ENCODE measurements around the gene IQGAP3. TPM values are rescaled to one million over a fixed set of nuclear protein-coding genes. Genes with fewer than 3 reads are reported as not detected.

Gene IQGAP3, protein sequence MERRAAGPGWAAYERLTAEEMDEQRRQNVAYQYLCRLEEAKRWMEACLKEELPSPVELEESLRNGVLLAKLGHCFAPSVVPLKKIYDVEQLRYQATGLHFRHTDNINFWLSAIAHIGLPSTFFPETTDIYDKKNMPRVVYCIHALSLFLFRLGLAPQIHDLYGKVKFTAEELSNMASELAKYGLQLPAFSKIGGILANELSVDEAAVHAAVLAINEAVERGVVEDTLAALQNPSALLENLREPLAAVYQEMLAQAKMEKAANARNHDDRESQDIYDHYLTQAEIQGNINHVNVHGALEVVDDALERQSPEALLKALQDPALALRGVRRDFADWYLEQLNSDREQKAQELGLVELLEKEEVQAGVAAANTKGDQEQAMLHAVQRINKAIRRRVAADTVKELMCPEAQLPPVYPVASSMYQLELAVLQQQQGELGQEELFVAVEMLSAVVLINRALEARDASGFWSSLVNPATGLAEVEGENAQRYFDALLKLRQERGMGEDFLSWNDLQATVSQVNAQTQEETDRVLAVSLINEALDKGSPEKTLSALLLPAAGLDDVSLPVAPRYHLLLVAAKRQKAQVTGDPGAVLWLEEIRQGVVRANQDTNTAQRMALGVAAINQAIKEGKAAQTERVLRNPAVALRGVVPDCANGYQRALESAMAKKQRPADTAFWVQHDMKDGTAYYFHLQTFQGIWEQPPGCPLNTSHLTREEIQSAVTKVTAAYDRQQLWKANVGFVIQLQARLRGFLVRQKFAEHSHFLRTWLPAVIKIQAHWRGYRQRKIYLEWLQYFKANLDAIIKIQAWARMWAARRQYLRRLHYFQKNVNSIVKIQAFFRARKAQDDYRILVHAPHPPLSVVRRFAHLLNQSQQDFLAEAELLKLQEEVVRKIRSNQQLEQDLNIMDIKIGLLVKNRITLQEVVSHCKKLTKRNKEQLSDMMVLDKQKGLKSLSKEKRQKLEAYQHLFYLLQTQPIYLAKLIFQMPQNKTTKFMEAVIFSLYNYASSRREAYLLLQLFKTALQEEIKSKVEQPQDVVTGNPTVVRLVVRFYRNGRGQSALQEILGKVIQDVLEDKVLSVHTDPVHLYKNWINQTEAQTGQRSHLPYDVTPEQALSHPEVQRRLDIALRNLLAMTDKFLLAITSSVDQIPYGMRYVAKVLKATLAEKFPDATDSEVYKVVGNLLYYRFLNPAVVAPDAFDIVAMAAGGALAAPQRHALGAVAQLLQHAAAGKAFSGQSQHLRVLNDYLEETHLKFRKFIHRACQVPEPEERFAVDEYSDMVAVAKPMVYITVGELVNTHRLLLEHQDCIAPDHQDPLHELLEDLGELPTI (N-terminal part only)
- total RNA-seq (1 to 10 TPM in 1 of 2 donors, under 1 TPM in 1; under 0.01 to 8.5 TPM), polyA plus RNA-seq (under 1 TPM; 0.11 to 0.75 TPM)

DNA sequence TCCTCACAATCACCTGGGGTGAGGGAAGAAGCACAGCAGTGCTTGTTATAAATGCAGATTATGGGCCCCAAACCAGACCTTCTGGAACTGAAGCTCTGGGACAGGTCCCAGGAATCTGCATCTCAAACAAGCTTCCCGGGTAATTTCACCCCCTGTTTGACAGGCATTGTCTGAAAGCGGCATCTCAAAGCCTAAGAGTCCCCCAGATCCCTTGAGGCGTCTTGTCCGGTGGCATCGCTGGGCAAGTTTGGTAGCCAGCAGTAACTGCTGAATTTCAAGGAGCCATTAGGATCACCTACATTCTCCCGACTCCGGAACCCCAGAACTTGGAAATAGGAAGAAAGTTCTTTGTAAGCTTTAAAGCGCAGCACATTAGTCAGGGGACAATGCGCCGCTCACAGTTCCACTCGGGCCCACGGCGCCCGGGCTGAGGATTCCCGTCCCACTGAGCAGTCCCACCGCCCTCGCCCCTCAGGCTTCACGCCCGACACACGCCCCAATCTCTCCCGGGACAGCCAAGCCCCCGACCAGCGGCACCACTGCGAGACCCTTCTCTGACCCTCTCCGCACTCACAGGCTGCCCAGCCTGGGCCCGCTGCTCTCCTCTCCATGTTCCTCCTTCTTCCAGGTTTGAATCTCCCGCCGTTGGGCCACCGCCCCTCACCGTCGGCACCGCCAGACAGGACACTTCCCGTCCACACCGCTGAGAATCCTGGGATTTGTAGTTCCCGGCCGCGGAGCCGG lies at the start of gene IQGAP3:
TSS of gene IQGAP3 (minus strand) at position 647 of the 744 bp plus-strand sequence. CDS start at position 611, 36 bp downstream.
- Histone ChIP-seq H3K27ac (ENCODE audit: low read depth in 1 of 2, low read length in 2 of 2) (no peak within 1 kb of the TSS), H3K4me3 (ENCODE audit: low read depth in 1 of 3, low read length in 3 of 3) (peak within 1 kb of the TSS in 2 of 3 donors; percentile 21 to 29), H3K9ac (ENCODE audit: low read depth in 1 of 2, low read length in 2 of 2) (no peak within 1 kb of the TSS), H3K9me3 (ENCODE audit: control insufficient read depth in 4 of 4, low read length in 3 of 4) (no peaks in the 10 kb centered on the region), H3K27me3 (ENCODE audit: control insufficient read depth in 4 of 4, insufficient read depth in 4 of 4, low read length in 3 of 4) (peaks cover 0 to 3% (median 0%) of the 10 kb centered on the region in 4 donors), H3K4me1 (ENCODE audit: control insufficient read depth in 4 of 4, insufficient read depth in 4 of 4, low read length in 3 of 4) (peaks cover 4 to 11% (median 6%) of the 10 kb centered on the region in 4 donors), H3K36me3 (ENCODE audit: control insufficient read depth in 4 of 4, insufficient read depth in 3 of 4, low read depth in 1 of 4, low read length in 3 of 4) (no peaks in the 10 kb centered on the region)
- peak; percentile 85 for DNase-seq (ENCODE audit: low spot score)
- 2% methylated on average over 38 of the region's 38 CpGs for WGBS
- TF ChIP-seq GABPA (IDR thresholded peaks at IDR 0.05 in 1 of 2, conservative IDR thresholded peaks at IDR 0.05 in 1 of 2) = peak; percentile 12 to 85
- no peak for TF ChIP-seq HNF4A (conservative IDR thresholded peaks at IDR 0.05)
- TF ChIP-seq RAD21 (IDR thresholded peaks at IDR 0.05) = peak in 1 of 2 donors; percentile 14
- peak; percentile 31 for TF ChIP-seq YY1 (IDR thresholded peaks at IDR 0.05)
- no peak for TF ChIP-seq NR2F2 (IDR thresholded peaks at IDR 0.05)
- TF ChIP-seq ZBTB33 (IDR thresholded peaks at IDR 0.05) = no peak
- TF ChIP-seq HNF4G (IDR thresholded peaks at IDR 0.05) = no peak

GRCh38 chr1:156619582-156619955 lies 47.2 kb upstream of the IQGAP3 start:
- peaks cover 0 to 7% (median 3%) of the 10 kb centered on the region in 4 donors for H3K27me3 ChIP-seq (ENCODE audit: control insufficient read depth in 4 of 4, insufficient read depth in 4 of 4, low read length in 3 of 4)
- WGBS = 23% methylated on average over 6 of the region's 6 CpGs

More at GRCh38 chr1:156619582-156619955, 47.2 kb upstream of the IQGAP3 start:
- Histone ChIP-seq H3K27ac (ENCODE audit: low read depth in 1 of 2, low read length in 2 of 2) (no peak overlapping the region), H3K4me3 (ENCODE audit: low read depth in 1 of 3, low read length in 3 of 3) (no peak overlapping the region), H3K4me1 (ENCODE audit: control insufficient read depth in 4 of 4, insufficient read depth in 4 of 4, low read length in 3 of 4) (peaks cover 2 to 10% (median 4%) of the 10 kb centered on the region in 4 donors), H3K36me3 (ENCODE audit: control insufficient read depth in 4 of 4, insufficient read depth in 3 of 4, low read depth in 1 of 4, low read length in 3 of 4) (no peaks in the 10 kb centered on the region), H3K9me3 (ENCODE audit: control insufficient read depth in 4 of 4, low read length in 3 of 4) (no peaks in the 10 kb centered on the region), H3K9ac (ENCODE audit: low read depth in 1 of 2, low read length in 2 of 2) (no peak overlapping the region)
- no peak for DNase-seq (ENCODE audit: low spot score)
- no peak for TF ChIP-seq RAD21 (IDR thresholded peaks at IDR 0.05)
- no peak for TF ChIP-seq FOXA2 (IDR thresholded peaks at IDR 0.05)
- no peak for TF ChIP-seq NR2F2 (IDR thresholded peaks at IDR 0.05)
- TF ChIP-seq RXRA (IDR thresholded peaks at IDR 0.05) = no peak
- no peak for TF ChIP-seq HNF4G (IDR thresholded peaks at IDR 0.05)
- no peak for TF ChIP-seq GABPA (IDR thresholded peaks at IDR 0.05 in 1 of 2, conservative IDR thresholded peaks at IDR 0.05 in 1 of 2)
- TF ChIP-seq, protein P1, sequence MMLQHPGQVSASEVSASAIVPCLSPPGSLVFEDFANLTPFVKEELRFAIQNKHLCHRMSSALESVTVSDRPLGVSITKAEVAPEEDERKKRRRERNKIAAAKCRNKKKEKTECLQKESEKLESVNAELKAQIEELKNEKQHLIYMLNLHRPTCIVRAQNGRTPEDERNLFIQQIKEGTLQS (IDR thresholded peaks at IDR 0.05) = no peak

Data from liver (tissue), 9 donors.